Natural killer cell (primary cell): ENCODE results near the gene NAV2. TPM values are rescaled to one million over a fixed set of nuclear protein-coding genes. Genes with fewer than 3 reads are reported as not detected.
A peak's percentile ranks its signal among the peaks of the same experiment; 100 is the strongest.

Source experiments
- ATAC-seq, 3 donors: fragments of 150-1000 bp in 2 of 3; fragments of 200-7000 bp in 1 of 3; cut with Tn5 transposase; 1 replicate in 1 of 3; 2 replicates in 2 of 3; pipeline ENCODE4 v1.10.0; 2021; ENCODE audit warnings: mild to moderate bottlenecking in 2 of 3, moderate library complexity in 2 of 3
- DNase-seq, 2 donors: peaks; one replicate each; pipeline versions ENCODE4 v3.0.0 to v3.0.0-alpha.2; 2013 to 2021; ENCODE audit warnings: mixed read lengths in 1 of 2
- H3K27ac ChIP-seq: one replicate; pipeline ENCODE4 v1.5.1; 2013; ENCODE audit warnings: mild to moderate bottlenecking, low read length
- H3K27me3 ChIP-seq: one replicate; pipeline ENCODE4 v1.6.1; 2013; ENCODE audit warnings: low read length; ENCODE audit not compliant: control insufficient read depth, insufficient read depth
- H3K36me3 ChIP-seq: one replicate; pipeline ENCODE4 v1.6.1; 2013; ENCODE audit warnings: low read length; ENCODE audit not compliant: control insufficient read depth, insufficient read depth
- H3K4me1 ChIP-seq: one replicate; pipeline ENCODE4 v1.6.1; 2013; ENCODE audit warnings: low read length; ENCODE audit not compliant: control insufficient read depth, insufficient read depth
- H3K4me3 ChIP-seq: one replicate; pipeline ENCODE4 v1.5.1; 2013; ENCODE audit warnings: low read length
- H3K9me3 ChIP-seq: one replicate; pipeline ENCODE4 v1.6.1; 2013; ENCODE audit warnings: low read length; ENCODE audit not compliant: control insufficient read depth, insufficient read depth
- H3K27ac Mint-ChIP-seq, 2 donors: one replicate each; pipeline ENCODE4 v1.8.0; 2022; ENCODE audit warnings: mild to moderate bottlenecking in 2 of 2, mixed read lengths in 2 of 2, moderate library complexity in 1 of 2
- H3K27me3 Mint-ChIP-seq, 2 donors: one replicate each; pipeline ENCODE4 v1.8.0; 2022; ENCODE audit warnings: low read depth in 2 of 2, mixed read lengths in 2 of 2
- H3K36me3 Mint-ChIP-seq: one replicate; pipeline ENCODE4 v1.8.0; 2022; ENCODE audit warnings: mixed read lengths
- H3K4me1 Mint-ChIP-seq, 2 donors: one replicate each; pipeline ENCODE4 v1.8.0; 2022; ENCODE audit warnings: mixed read lengths in 2 of 2
- H3K4me3 Mint-ChIP-seq: one replicate; pipeline ENCODE4 v1.8.0; 2022; ENCODE audit warnings: mild to moderate bottlenecking, moderate library complexity, mixed read lengths
- H3K9me3 Mint-ChIP-seq, 2 donors: one replicate each; pipeline ENCODE4 v1.8.0; 2022; ENCODE audit warnings: mixed read lengths in 2 of 2
- WGBS: methylation state at CpG from one replicate; pipeline ENCODE4 v1.1.7; 2013; ENCODE audit warnings: missing lambda C conversion rate; ENCODE audit not compliant: insufficient coverage; 5-methylcytosine and 5-hydroxymethylcytosine counted together
- intact Hi-C: fragments of 100-400 bp; cut with micrococcal nuclease; formaldehyde crosslinking; loops from one replicate; pipeline ENCODE4 v1.14.2; 2022
- total RNA-seq, 4 donors: library from RNA; stranded (reverse); fragments of 120-200 nt in 1 of 4; gene quantifications; one replicate each; pipeline versions ENCODE4 v1.2.3 to v1.2.4, GENCODE V29; 2013 to 2022
- TF ChIP-seq, protein P1 (sequence below): fragments of 200-600 bp; IDR thresholded peaks from one replicate; pipeline ENCODE4 v1.8.0; 2022; ENCODE audit warnings: antibody characterized with exemption

The NAV2 gene
- total RNA-seq, 3 donors from 2014 or later (not counting 1 experiment from before 2014, with no cell fraction given) = 0.14 to 1.6 (median 0.43) TPM

DNA sequence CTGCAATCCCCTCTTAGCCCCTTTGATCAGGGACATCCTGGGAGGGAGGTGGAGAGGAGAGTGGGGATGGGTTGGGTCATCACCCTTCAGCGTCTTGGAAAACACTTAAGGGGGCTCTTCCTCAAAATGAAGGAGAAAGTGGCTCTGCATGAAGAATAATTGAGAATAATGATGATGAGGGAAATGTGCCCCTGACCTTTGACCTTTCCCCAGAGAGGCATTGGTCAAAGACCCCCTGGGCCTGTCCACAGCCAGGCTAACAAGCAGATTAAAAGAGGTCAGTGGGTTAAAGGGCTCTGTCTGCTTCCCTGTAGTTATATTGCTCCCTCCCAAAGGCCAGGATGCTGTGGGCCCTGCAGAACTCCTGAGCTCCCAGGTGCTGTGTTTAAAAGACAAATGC, 68.7 kb downstream of the NAV2 start:
- DNase-seq (no peak), ATAC-seq (no peak)
- intact Hi-C loops = no loop called here
- Mint-ChIP-seq H3K27me3 (peaks cover 37 to 55% of the 10 kb centered on the region in 2 donors), H3K27ac (no peak overlapping the region), H3K4me3 (no peak overlapping the region), H3K4me1 (peaks cover 2 to 6% of the 10 kb centered on the region in 2 donors), H3K36me3 (no peaks in the 10 kb centered on the region), H3K9me3 (no peaks in the 10 kb centered on the region)
- Histone ChIP-seq H3K27ac (no peak overlapping the region), H3K4me3 (no peak overlapping the region), H3K9me3 (no peaks in the 10 kb centered on the region), H3K27me3 (peaks cover 2% of the 10 kb centered on the region), H3K4me1 (peaks cover 11% of the 10 kb centered on the region), H3K36me3 (no peaks in the 10 kb centered on the region)
- WGBS = 90% methylated on average over 1 of the region's 1 CpG
- TF ChIP-seq, protein P1, sequence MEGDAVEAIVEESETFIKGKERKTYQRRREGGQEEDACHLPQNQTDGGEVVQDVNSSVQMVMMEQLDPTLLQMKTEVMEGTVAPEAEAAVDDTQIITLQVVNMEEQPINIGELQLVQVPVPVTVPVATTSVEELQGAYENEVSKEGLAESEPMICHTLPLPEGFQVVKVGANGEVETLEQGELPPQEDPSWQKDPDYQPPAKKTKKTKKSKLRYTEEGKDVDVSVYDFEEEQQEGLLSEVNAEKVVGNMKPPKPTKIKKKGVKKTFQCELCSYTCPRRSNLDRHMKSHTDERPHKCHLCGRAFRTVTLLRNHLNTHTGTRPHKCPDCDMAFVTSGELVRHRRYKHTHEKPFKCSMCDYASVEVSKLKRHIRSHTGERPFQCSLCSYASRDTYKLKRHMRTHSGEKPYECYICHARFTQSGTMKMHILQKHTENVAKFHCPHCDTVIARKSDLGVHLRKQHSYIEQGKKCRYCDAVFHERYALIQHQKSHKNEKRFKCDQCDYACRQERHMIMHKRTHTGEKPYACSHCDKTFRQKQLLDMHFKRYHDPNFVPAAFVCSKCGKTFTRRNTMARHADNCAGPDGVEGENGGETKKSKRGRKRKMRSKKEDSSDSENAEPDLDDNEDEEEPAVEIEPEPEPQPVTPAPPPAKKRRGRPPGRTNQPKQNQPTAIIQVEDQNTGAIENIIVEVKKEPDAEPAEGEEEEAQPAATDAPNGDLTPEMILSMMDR = no peak

DNA sequence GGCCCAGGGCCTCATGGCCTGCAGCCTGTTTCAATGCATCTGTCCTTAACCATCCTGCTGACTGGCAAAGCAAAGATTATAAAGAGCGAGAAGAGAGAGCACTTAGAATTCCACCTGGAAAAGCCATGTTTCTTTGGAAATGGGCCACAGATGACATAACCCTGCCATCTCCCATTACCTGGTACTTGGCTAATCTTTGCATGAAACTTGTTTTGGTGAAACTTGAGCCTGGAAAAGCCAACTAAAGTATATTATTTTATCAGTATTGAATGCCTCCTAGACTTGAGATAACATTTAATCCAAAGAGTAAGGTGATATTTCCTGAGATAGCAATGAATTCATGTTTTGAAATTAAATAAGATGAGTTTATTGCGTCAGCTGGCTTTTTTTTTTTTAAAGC, 72.6 kb downstream of the NAV2 start:
- no peaks in the 10 kb centered on the region for H3K4me1 ChIP-seq
- WGBS = 95% methylated on average over 2 of the region's 2 CpGs
- TF ChIP-seq, protein P1 = no peak
- intact Hi-C loops = no loop called here
- Mint-ChIP-seq H3K4me3 (no peak overlapping the region), H3K36me3 (no peaks in the 10 kb centered on the region), H3K27me3 (peaks cover 20 to 45% of the 10 kb centered on the region in 2 donors), H3K27ac (no peak overlapping the region), H3K4me1 (no peaks in the 10 kb centered on the region), H3K9me3 (no peaks in the 10 kb centered on the region)
- ATAC-seq (no peak), DNase-seq (no peak)
- no peak overlapping the region for H3K4me3 ChIP-seq
- no peaks in the 10 kb centered on the region for H3K9me3 ChIP-seq
- no peaks in the 10 kb centered on the region for H3K27me3 ChIP-seq
- H3K27ac ChIP-seq = no peak overlapping the region
- H3K36me3 ChIP-seq = no peaks in the 10 kb centered on the region

DNA sequence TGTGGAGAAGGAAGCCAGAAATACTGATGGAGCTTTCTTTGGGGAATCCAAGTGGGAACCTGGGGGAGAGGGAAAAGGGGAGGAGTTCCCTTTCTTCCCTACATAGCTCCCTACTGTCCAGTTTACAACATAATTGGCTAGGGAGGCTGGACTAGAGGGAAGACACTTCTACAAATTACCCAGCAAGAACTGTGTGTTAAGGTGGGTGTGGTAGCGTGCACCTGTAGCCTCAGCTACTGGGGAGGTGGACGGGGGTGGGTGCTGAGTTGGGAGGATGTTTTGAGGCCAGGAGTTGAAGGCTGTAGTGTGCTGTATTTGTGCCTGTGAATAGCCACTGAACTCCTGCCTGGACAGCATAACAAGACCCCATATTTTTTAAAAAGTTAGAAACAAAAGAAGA, 74.0 kb downstream of the NAV2 start:
- Mint-ChIP-seq H3K27ac (no peak overlapping the region), H3K9me3 (no peaks in the 10 kb centered on the region), H3K4me3 (no peak overlapping the region), H3K36me3 (no peaks in the 10 kb centered on the region), H3K27me3 (peaks cover 17 to 39% of the 10 kb centered on the region in 2 donors), H3K4me1 (no peaks in the 10 kb centered on the region)
- Histone ChIP-seq H3K9me3 (no peaks in the 10 kb centered on the region), H3K36me3 (no peaks in the 10 kb centered on the region), H3K27ac (no peak overlapping the region), H3K4me3 (no peak overlapping the region), H3K27me3 (no peaks in the 10 kb centered on the region), H3K4me1 (no peaks in the 10 kb centered on the region)
- intact Hi-C loops = no loop called here
- WGBS = 78% methylated on average over 2 of the region's 2 CpGs
- TF ChIP-seq, protein P1 = no peak
- ATAC-seq = peak in 1 of 3 donors; percentile 11
- DNase-seq = no peak

DNA sequence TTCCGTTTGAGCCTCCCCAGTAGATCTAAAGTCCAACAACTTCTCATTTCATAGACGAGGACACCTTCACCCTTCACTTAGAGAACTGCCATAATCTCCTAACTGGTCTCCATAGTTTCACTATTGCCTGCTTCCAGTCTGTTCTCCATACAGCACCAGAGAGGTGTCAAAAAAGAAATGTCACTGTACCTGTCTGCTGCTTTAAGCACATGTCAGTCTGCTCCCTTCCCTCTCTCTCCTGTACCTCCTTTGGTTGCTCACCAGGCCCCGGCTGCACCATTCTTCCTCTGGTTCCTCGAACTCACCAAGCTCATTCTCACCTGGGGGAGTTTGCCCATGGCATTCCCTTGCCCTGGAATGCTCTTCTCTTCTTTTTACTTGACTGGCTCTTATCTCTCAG, 75.8 kb downstream of the NAV2 start:
- Histone ChIP-seq H3K27ac (no peak overlapping the region), H3K4me1 (no peaks in the 10 kb centered on the region), H3K36me3 (no peaks in the 10 kb centered on the region), H3K4me3 (no peak overlapping the region), H3K9me3 (no peaks in the 10 kb centered on the region), H3K27me3 (no peaks in the 10 kb centered on the region)
- DNase-seq (no peak), ATAC-seq (no peak)
- intact Hi-C loops = no loop called here
- TF ChIP-seq, protein P1 = no peak
- H3K4me3 Mint-ChIP-seq = no peak overlapping the region
- no peaks in the 10 kb centered on the region for H3K36me3 Mint-ChIP-seq
- H3K9me3 Mint-ChIP-seq = no peaks in the 10 kb centered on the region
- H3K4me1 Mint-ChIP-seq = no peaks in the 10 kb centered on the region
- WGBS = 88% methylated on average over 4 of the region's 4 CpGs
- no peak overlapping the region for H3K27ac Mint-ChIP-seq
- H3K27me3 Mint-ChIP-seq = peaks cover 11 to 28% of the 10 kb centered on the region in 2 donors
